IMR-90 (cell line): ENCODE data around the gene RFC2. TPM values are rescaled to one million over a fixed set of nuclear protein-coding genes. Genes with fewer than 3 reads are reported as not detected.

Source experiments
- ATAC-seq: fragments of 200-7000 bp; cut with Tn5 transposase; 2 replicates; pipeline ENCODE4 v1.9.1; 2020; ENCODE audit warnings: low read depth, mild to moderate bottlenecking, moderate library complexity
- BruUV-seq: library from RNA; stranded (reverse); fragments of 400-500 nt; replicated peaks from 2 replicates; lab custom pipeline; 2021; lab: Mats Ljungman, UMichigan
- CTCF ChIA-PET: fragments of 300-600 bp; formaldehyde crosslinking; extraction: SDS; loops from one replicate; lab custom pipeline; 2021; ENCODE audit warnings: antibody characterized with exemption; lab: Yijun Ruan, JAX
- POLR2A ChIA-PET: fragments of 300-600 bp; sonication (Branson Sonifier 250); formaldehyde crosslinking; loops from one replicate; lab custom pipeline; 2022; ENCODE audit warnings: antibody characterized with exemption; ENCODE audit not compliant: unreplicated experiment; lab: Charles Lee
- DNase-seq: peaks from one replicate; pipeline ENCODE4 v3.0.0; 2013
- H2AFZ ChIP-seq: replicated peaks from 2 replicates; pipeline ENCODE3; 2013; ENCODE audit warnings: low read length, mild to moderate bottlenecking; ENCODE audit not compliant: poor library complexity
- H2AK5ac ChIP-seq: 2 replicates; pipeline ENCODE4 v1.6.1; 2013; ENCODE audit warnings: low read depth, low read length, inconsistent platforms
- H2AK9ac ChIP-seq: replicated peaks from 2 replicates; pipeline ENCODE3; 2013; ENCODE audit warnings: mild to moderate bottlenecking, low read depth, low read length, moderate library complexity; ENCODE audit not compliant: poor library complexity
- H2BK120ac ChIP-seq: 2 replicates; pipeline ENCODE4 v1.6.1; 2013; ENCODE audit warnings: low read depth, low read length, inconsistent platforms
- H2BK15ac ChIP-seq: 3 replicates; pipeline ENCODE4 v1.6.1; 2013; ENCODE audit warnings: low read depth, low read length, inconsistent platforms
- H2BK20ac ChIP-seq: 2 replicates; pipeline ENCODE4 v1.6.1; 2013; ENCODE audit warnings: low read depth, mild to moderate bottlenecking, inconsistent platforms, low read length, moderate library complexity
- H2BK5ac ChIP-seq: 2 replicates; pipeline ENCODE4 v1.6.1; 2013; ENCODE audit warnings: mild to moderate bottlenecking, low read depth, low read length, inconsistent platforms; ENCODE audit not compliant: poor library complexity, severe bottlenecking
- H3K14ac ChIP-seq: replicated peaks from 2 replicates; pipeline ENCODE4 v1.6.1; 2013; ENCODE audit warnings: low read depth, low read length, inconsistent platforms
- H3K18ac ChIP-seq: 2 replicates; pipeline ENCODE4 v1.6.1; 2013; ENCODE audit warnings: low read depth, low read length, control low read depth
- H3K23ac ChIP-seq: 2 replicates; pipeline ENCODE4 v1.6.1; 2013; ENCODE audit warnings: low read depth, low read length, inconsistent platforms
- H3K27ac ChIP-seq: 2 replicates; pipeline ENCODE4 v1.5.1; 2013; ENCODE audit warnings: mild to moderate bottlenecking, control low read depth, low read length; ENCODE audit not compliant: insufficient read depth
- H3K27me3 ChIP-seq: 2 replicates; pipeline ENCODE4 v1.6.1; 2013; ENCODE audit warnings: low read length; ENCODE audit not compliant: control insufficient read depth, insufficient read depth
- H3K36me3 ChIP-seq: 2 replicates; pipeline ENCODE4 v1.6.1; 2013; ENCODE audit warnings: low read length, mixed read lengths; ENCODE audit not compliant: control insufficient read depth, insufficient read depth
- H3K4ac ChIP-seq: 2 replicates; pipeline ENCODE4 v1.6.1; 2013; ENCODE audit warnings: low read depth, low read length, inconsistent platforms
- H3K4me1 ChIP-seq: 2 replicates; pipeline ENCODE4 v1.6.1; 2013; ENCODE audit warnings: low read length, mixed read lengths; ENCODE audit not compliant: control insufficient read depth, insufficient read depth
- H3K4me2 ChIP-seq: 2 replicates; pipeline ENCODE4 v1.6.1; 2013; ENCODE audit warnings: low read depth, mild to moderate bottlenecking, control low read depth, low read length, moderate library complexity
- H3K4me3 ChIP-seq: 2 replicates; pipeline ENCODE4 v1.5.1; 2013; ENCODE audit warnings: low read depth, mild to moderate bottlenecking, control low read depth, low read length, moderate library complexity; ENCODE audit not compliant: insufficient read depth
- H3K56ac ChIP-seq: 2 replicates; pipeline ENCODE4 v1.6.1; 2013; ENCODE audit warnings: low read length, inconsistent platforms; ENCODE audit not compliant: insufficient read depth; ENCODE audit errors: extremely low read depth
- H3K79me1 ChIP-seq, 2 experiments: 2 replicates each; pipeline ENCODE4 v1.6.1; 2013; ENCODE audit warnings: low read length in 2 of 2, inconsistent platforms in 1 of 2, low read depth in 1 of 2
- H3K9ac ChIP-seq: 2 replicates; pipeline ENCODE4 v1.6.1; 2013; ENCODE audit warnings: low read depth, low read length, control low read depth
- H3K9me1 ChIP-seq: 2 replicates; pipeline ENCODE4 v1.6.1; 2013; ENCODE audit warnings: low read length, inconsistent platforms; ENCODE audit not compliant: insufficient read depth
- H3K9me3 ChIP-seq: 2 replicates; pipeline ENCODE4 v1.6.1; 2013; ENCODE audit warnings: low read length; ENCODE audit not compliant: control insufficient read depth, insufficient read depth
- H4K20me1 ChIP-seq: 2 replicates; pipeline ENCODE4 v1.6.1; 2013; ENCODE audit warnings: low read length, inconsistent platforms; ENCODE audit not compliant: insufficient read depth
- H4K5ac ChIP-seq: 2 replicates; pipeline ENCODE4 v1.6.1; 2013; ENCODE audit warnings: mild to moderate bottlenecking, low read depth, low read length, control low read depth
- H4K8ac ChIP-seq, 2 experiments: 2 replicates each; pipeline ENCODE4 v1.6.1; 2013; ENCODE audit warnings: low read depth in 2 of 2, low read length in 2 of 2, control low read depth in 1 of 2, inconsistent platforms in 1 of 2
- H4K91ac ChIP-seq: 2 replicates; pipeline ENCODE4 v1.6.1; 2013; ENCODE audit warnings: low read depth, low read length, inconsistent platforms; ENCODE audit not compliant: insufficient read depth
- BHLHE40 ChIP-seq: fragments of 150-350 bp; IDR thresholded peaks from 2 replicates; pipeline ENCODE4 v1.6.1; 2016; ENCODE audit warnings: mild to moderate bottlenecking, low read depth, low read length
- CEBPB ChIP-seq: IDR thresholded peaks from 2 replicates; pipeline ENCODE4 v1.6.1; 2012; ENCODE audit warnings: low read depth, low read length, improper control_type of control experiment
- CHD1 ChIP-seq: IDR thresholded peaks from 2 replicates; pipeline ENCODE4 v1.6.1; 2012; ENCODE audit warnings: low read depth, low read length, improper control_type of control experiment
- CTCF ChIP-seq: conservative IDR thresholded peaks from 2 replicates; pipeline ENCODE4 v1.5.1; 2012; ENCODE audit warnings: mild to moderate bottlenecking, low read depth, low read length, improper control_type of control experiment
- FOS ChIP-seq: fragments of 150-350 bp; IDR thresholded peaks from 2 replicates; pipeline ENCODE4 v1.6.1; 2016; ENCODE audit warnings: low read depth, low read length
- MAFK ChIP-seq: IDR thresholded peaks from 2 replicates; pipeline ENCODE4 v1.6.1; 2012; ENCODE audit warnings: low read depth, low read length, improper control_type of control experiment
- MXI1 ChIP-seq: IDR thresholded peaks from 2 replicates; pipeline ENCODE4 v1.6.1; 2012; ENCODE audit warnings: low read depth, mild to moderate bottlenecking, low read length, moderate library complexity, borderline replicate concordance
- NFE2L2 ChIP-seq: fragments of 150-350 bp; IDR thresholded peaks from 2 replicates; pipeline ENCODE4 v1.6.1; 2016; ENCODE audit warnings: low read depth, mild to moderate bottlenecking, low read length
- POLR2A ChIP-seq: IDR thresholded peaks from 2 replicates; pipeline ENCODE4 v1.6.1; 2012; ENCODE audit warnings: mild to moderate bottlenecking, low read depth, low read length
- RAD21 ChIP-seq: IDR thresholded peaks from 2 replicates; pipeline ENCODE4 v1.6.1; 2012; ENCODE audit warnings: low read length, improper control_type of control experiment
- RCOR1 ChIP-seq: IDR thresholded peaks from 2 replicates; pipeline ENCODE4 v1.6.1; 2012; ENCODE audit warnings: mild to moderate bottlenecking, low read length, improper control_type of control experiment; ENCODE audit not compliant: insufficient replicate concordance
- RFX5 ChIP-seq: IDR thresholded peaks from 2 replicates; pipeline ENCODE4 v1.8.0; 2012; ENCODE audit warnings: low read depth, mild to moderate bottlenecking, low read length, moderate library complexity
- SMC3 ChIP-seq: fragments of 150-350 bp; IDR thresholded peaks from 2 replicates; pipeline ENCODE4 v1.6.1; 2016; ENCODE audit warnings: low read depth, mild to moderate bottlenecking, antibody characterized with exemption, low read length, moderate library complexity
- USF2 ChIP-seq: fragments of 150-350 bp; IDR thresholded peaks from 2 replicates; pipeline ENCODE4 v1.6.1; 2017; ENCODE audit warnings: mild to moderate bottlenecking, antibody characterized with exemption, low read length, low read depth
- WGBS, 2 experiments: methylation state at CpG; one replicate each; pipeline versions ENCODE4 v1.1.5 to v1.1.7; 2013; ENCODE audit warnings: missing lambda C conversion rate in 2 of 2; ENCODE audit not compliant: insufficient read length in 1 of 2; ENCODE audit errors: extremely low coverage in 2 of 2; 5-methylcytosine and 5-hydroxymethylcytosine counted together
- dilution Hi-C: fragments of 300-500 bp; cut with HindIII; formaldehyde crosslinking; loops from one replicate; pipeline ENCODE4 v1.14.3; 2018; ENCODE audit warnings: low sequenced_read_pairs; ENCODE audit not compliant: unreplicated experiment
- in situ Hi-C: fragments of 300-500 bp; cut with MboI; formaldehyde crosslinking; loops from 3 replicates; pipeline ENCODE4 v1.14.3; 2019; ENCODE audit warnings: low sequenced_read_pairs, inconsistent platforms, mixed read lengths
- intact Hi-C: fragments of 100-400 bp; cut with micrococcal nuclease; formaldehyde crosslinking; loops from 2 replicates; pipeline ENCODE4 v1.10.0; 2022
- polyA plus RNA-seq, 3 experiments: library from polyadenylated mRNA; depleted of rRNA; stranded (reverse); fragments of >200 nt; gene quantifications; 2 replicates each; pipeline ENCODE4 v1.2.3, GENCODE V29; 2012; ENCODE audit warnings: low replicate concordance in 1 of 3
- total RNA-seq: library from RNA; depleted of rRNA; stranded (reverse); fragments of >200 nt; gene quantifications from 2 replicates; pipeline ENCODE4 v1.2.3, GENCODE V29; 2012

Gene RFC2
- total and polyA plus RNA-seq, 2 of the 4 experiments (the other 2 are of a cell fraction): 25.2 to 37.8 TPM

- H3K79me1 ChIP-seq: peaks cover 0 to 9% of the 10 kb centered on the region in 2 experiments; a peak in 1 of 4 replicates
- H3K27me3 ChIP-seq: no peaks in the 10 kb centered on the region
- in situ Hi-C loops (loop anchor here (25.0 kb wide), 1 partner anchor 129 kb away; no protein-coding TSS in a partner anchor), dilution Hi-C loops (no loop called here), intact Hi-C loops (no loop called here)
- H2BK120ac ChIP-seq: peak overlapping the region; percentile 77
- H3K18ac ChIP-seq: peak overlapping the region; percentile 14; the same call in 1 of the 2 replicates
- POLR2A ChIA-PET: no interaction called here
- peak overlapping the region; percentile 74 for H3K4ac ChIP-seq
- H2BK5ac ChIP-seq: peak overlapping the region; percentile 58
- H2BK15ac ChIP-seq: peak overlapping the region; percentile 55; the same call in 2 of the 3 replicates
- DNase-seq (peak; percentile 99), ATAC-seq (peak; percentile 96)
- 100% methylated on average over 1 of the region's 13 CpGs; no CpG with 5 or more reads in 1 of the 2 experiments for WGBS, 2 experiments
- H3K9ac ChIP-seq: no peak overlapping the region
- H3K23ac ChIP-seq: peak overlapping the region; percentile 42; the same call in 1 of the 2 replicates
- H3K4me1 ChIP-seq: peaks cover 9% of the 10 kb centered on the region
- no peak overlapping the region for H3K56ac ChIP-seq
- H2AK9ac ChIP-seq: no peak overlapping the region
- peak overlapping the region; percentile 37; the same call in 1 of the 2 replicates for H2AK5ac ChIP-seq
- CTCF ChIA-PET: no interaction called here
- TF ChIP-seq CTCF (no peak), MAFK (peak; percentile 36; the same call in 1 of the 2 replicates), USF2 (0 out of 2 replicates have a peak, but pooled peaks have one; percentile 12), BHLHE40 (peak; percentile 99), CEBPB (no peak), SMC3 (peak; percentile 24; the same call in 1 of the 2 replicates), RCOR1 (peak; percentile 43), POLR2A (no peak), CHD1 (no peak), FOS (peak; percentile 89), MXI1 (peak; percentile 60), NFE2L2 (no peak), RAD21 (peak; percentile 20; the same call in 1 of the 2 replicates), RFX5 (no peak)
- H4K8ac ChIP-seq: peak overlapping the region in 1 of 2 experiments; percentile 20; a peak in 2 of 4 replicates
- peak overlapping the region; percentile 49; the same call in 1 of the 2 replicates for H4K91ac ChIP-seq
- peaks cover 17% of the 10 kb centered on the region for H4K20me1 ChIP-seq
- H2AFZ ChIP-seq: no peak overlapping the region
- peak overlapping the region; percentile 85 for H2BK20ac ChIP-seq
- H3K9me1 ChIP-seq: peaks cover 10% of the 10 kb centered on the region
- BruUV-seq: no TSS peak
- H3K4me3 ChIP-seq: no peak overlapping the region
- H3K14ac ChIP-seq: peak overlapping the region; percentile 40; the same call in 1 of the 2 replicates
- H4K5ac ChIP-seq: 0 out of 2 replicates have a peak overlapping the region, but pooled peaks have one; percentile 13
- peak overlapping the region; percentile 48 for H3K27ac ChIP-seq
- peaks cover 32% of the 10 kb centered on the region for H3K36me3 ChIP-seq
- no peaks in the 10 kb centered on the region for H3K9me3 ChIP-seq
- H3K4me2 ChIP-seq: peak overlapping the region; percentile 67
These were observed 20.4 kb downstream of the RFC2 start for GRCh38 chr7:74233655-74234285.
